Sigmoid colon (tissue), 7 donors: Measurements from ENCODE around the gene TOM1. TPM values are rescaled to one million over a fixed set of nuclear protein-coding genes. Genes with fewer than 3 reads are reported as not detected.

Experiments used
- DNase-seq: peaks from one replicate; pipeline ENCODE4 v3.0.0-alpha.2; 2019
- H3K27ac ChIP-seq, 4 donors: fragments of 200-600 bp; sonication (generic); one replicate each; pipeline ENCODE4 v1.5.1; 2016 to 2019; ENCODE audit warnings: mild to moderate bottlenecking in 1 of 4
- H3K27me3 ChIP-seq, 3 donors: fragments of 200-600 bp; sonication (generic); one replicate each; pipeline ENCODE4 v1.5.1; 2019; ENCODE audit warnings: mild to moderate bottlenecking in 1 of 3
- H3K36me3 ChIP-seq, 4 donors: fragments of 200-600 bp; sonication (generic); one replicate each; pipeline ENCODE4 v1.5.1; 2016 to 2019
- H3K4me1 ChIP-seq, 4 donors: fragments of 200-600 bp; sonication (generic); one replicate each; pipeline ENCODE4 v1.5.1; 2017 to 2019
- H3K4me3 ChIP-seq, 4 donors: fragments of 200-600 bp; sonication (generic); one replicate each; pipeline ENCODE4 v1.5.1; 2017 to 2019; ENCODE audit warnings: mild to moderate bottlenecking in 2 of 4, moderate library complexity in 1 of 4
- H3K9me3 ChIP-seq, 4 donors: fragments of 200-600 bp in 3 of 4; sonication (generic) in 3 of 4; one replicate each; pipeline versions ENCODE4 v1.5.1 to v1.6.1; 2013 to 2019
- EP300 ChIP-seq, 4 donors: sonication (generic); formaldehyde crosslinking; IDR thresholded peaks; one replicate each; pipeline ENCODE4 v1.6.1; 2017; ENCODE audit warnings: antibody characterized with exemption in 4 of 4
- POLR2A ChIP-seq, 2 donors: fragments of 450-650 bp; IDR thresholded peaks; one replicate each; pipeline ENCODE4 v1.6.1; 2016; ENCODE audit warnings: antibody characterized with exemption in 2 of 2, mild to moderate bottlenecking in 2 of 2, moderate library complexity in 2 of 2
- POLR2AphosphoS5 ChIP-seq, 4 donors: sonication (generic); formaldehyde crosslinking; IDR thresholded peaks; one replicate each; pipeline ENCODE4 v1.6.1; 2017; ENCODE audit warnings: antibody characterized with exemption in 4 of 4
- WGBS, 2 donors: extraction: QIAGEN DNeasy Blood & Tissue Kit; methylation state at CpG; one replicate each; pipeline ENCODE4 v1.1.7; 2013; 5-methylcytosine and 5-hydroxymethylcytosine counted together
- intact Hi-C: fragments of 100-400 bp; cut with DNase I; formaldehyde crosslinking; loops from one replicate; pipeline ENCODE4 v1.15.1; 2023
- polyA plus RNA-seq, 3 donors: library from polyadenylated mRNA; stranded (reverse); fragments of 200-250 nt; gene quantifications; one replicate each; pipeline ENCODE4 v1.2.3, GENCODE V29; 2013
- total RNA-seq, 4 donors: library from RNA; depleted of rRNA; stranded (reverse); fragments of >200 nt; gene quantifications; one replicate each; pipeline ENCODE4 v1.1.0, GENCODE V29; 2016
- TF ChIP-seq, protein P1 (sequence below), 4 experiments: fragments of 450-650 bp in 3 of 4; fragments of 200-600 bp in 1 of 4; IDR thresholded peaks; one replicate each; pipeline ENCODE4 v1.5.1; 2016 to 2019; ENCODE audit warnings: antibody characterized with exemption in 4 of 4, mild to moderate bottlenecking in 3 of 4, moderate library complexity in 2 of 4
- donor health status: healthy with polysubstance abuse.
- donor health status: Bipolar disorder and iron deficiency.
- donor health status: healthy.

TOM1 gene
- total and polyA plus RNA-seq, 7 donors, result 32.5 to 66.5 (median 50.8) TPM

DNA sequence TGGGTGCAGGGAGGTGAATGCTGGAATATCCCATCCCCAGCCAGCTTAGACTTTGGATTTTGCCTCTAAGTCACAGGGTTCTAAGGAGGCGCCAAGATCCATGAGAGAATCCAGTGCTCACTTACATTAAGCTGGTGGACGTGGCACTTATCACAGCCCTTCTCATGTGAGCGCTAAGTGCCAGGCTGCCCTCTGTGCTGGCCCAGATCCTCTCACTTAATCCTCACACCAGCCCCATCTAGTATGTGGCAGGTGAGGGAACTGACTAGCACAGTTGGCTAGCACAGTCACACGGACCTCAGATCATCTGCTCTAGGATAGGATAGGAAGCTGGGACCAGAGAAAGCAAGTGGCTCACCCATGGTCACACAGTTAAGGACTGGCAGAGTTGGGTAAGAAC, 84.8 kb downstream of the TOM1 start:
- Histone ChIP-seq H3K36me3 (peaks cover 0 to 16% (median 10%) of the 10 kb centered on the region in 4 donors), H3K4me1 (peaks cover 0 to 17% (median 15%) of the 10 kb centered on the region in 4 donors), H3K27ac (no peak overlapping the region), H3K4me3 (no peak overlapping the region), H3K9me3 (no peaks in the 10 kb centered on the region), H3K27me3 (no peaks in the 10 kb centered on the region)
- 74 to 85% methylated on average over 4 of the region's 4 CpGs for WGBS, 2 donors
- TF ChIP-seq POLR2A (IDR thresholded peaks at IDR 0.05), result no peak
- TF ChIP-seq POLR2AphosphoS5 (IDR thresholded peaks at IDR 0.05), result no peak
- no peak for TF ChIP-seq EP300 (IDR thresholded peaks at IDR 0.05)
- TF ChIP-seq, protein P1, sequence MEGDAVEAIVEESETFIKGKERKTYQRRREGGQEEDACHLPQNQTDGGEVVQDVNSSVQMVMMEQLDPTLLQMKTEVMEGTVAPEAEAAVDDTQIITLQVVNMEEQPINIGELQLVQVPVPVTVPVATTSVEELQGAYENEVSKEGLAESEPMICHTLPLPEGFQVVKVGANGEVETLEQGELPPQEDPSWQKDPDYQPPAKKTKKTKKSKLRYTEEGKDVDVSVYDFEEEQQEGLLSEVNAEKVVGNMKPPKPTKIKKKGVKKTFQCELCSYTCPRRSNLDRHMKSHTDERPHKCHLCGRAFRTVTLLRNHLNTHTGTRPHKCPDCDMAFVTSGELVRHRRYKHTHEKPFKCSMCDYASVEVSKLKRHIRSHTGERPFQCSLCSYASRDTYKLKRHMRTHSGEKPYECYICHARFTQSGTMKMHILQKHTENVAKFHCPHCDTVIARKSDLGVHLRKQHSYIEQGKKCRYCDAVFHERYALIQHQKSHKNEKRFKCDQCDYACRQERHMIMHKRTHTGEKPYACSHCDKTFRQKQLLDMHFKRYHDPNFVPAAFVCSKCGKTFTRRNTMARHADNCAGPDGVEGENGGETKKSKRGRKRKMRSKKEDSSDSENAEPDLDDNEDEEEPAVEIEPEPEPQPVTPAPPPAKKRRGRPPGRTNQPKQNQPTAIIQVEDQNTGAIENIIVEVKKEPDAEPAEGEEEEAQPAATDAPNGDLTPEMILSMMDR (IDR thresholded peaks at IDR 0.05), result no peak
- intact Hi-C loops, result no loop called here
- DNase-seq, result no peak

DNA sequence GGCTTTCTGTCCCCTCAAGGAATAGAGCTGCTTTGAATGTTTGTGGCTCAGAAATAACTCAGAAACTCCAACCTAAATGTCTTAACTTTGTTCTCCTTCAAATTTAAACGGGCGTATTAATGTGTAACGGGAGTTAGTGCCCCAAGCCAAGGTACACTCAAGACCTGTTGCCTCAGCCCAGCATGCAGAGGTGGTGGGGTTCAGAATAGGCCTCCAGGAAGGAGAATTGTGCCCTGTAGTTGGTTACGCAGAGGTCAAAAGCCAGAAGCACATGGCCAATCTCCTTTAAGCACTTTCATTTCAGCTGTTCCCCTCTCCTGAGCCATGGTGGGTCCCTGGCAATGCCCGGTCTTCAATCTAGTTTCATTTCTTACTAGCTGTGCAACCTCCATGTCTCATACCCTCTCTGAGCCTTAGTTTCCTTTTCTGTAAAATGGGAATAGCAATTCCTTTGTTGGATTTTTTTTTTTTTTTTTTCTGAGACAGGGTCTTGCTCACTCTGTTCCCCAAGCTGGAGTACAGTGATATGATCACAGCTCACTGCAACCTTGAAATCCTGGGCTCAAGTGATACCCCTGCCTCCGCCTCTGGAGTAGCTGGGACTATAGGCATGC, 85.4 kb downstream of the TOM1 start:
- Histone ChIP-seq H3K4me1 (peaks cover 0 to 16% (median 15%) of the 10 kb centered on the region in 4 donors), H3K4me3 (no peak overlapping the region), H3K9me3 (no peaks in the 10 kb centered on the region), H3K27me3 (no peaks in the 10 kb centered on the region), H3K36me3 (peaks cover 0 to 22% (median 10%) of the 10 kb centered on the region in 4 donors), H3K27ac (no peak overlapping the region)
- 69 to 75% methylated on average over 6 of the region's 6 CpGs for WGBS, 2 donors
- TF ChIP-seq EP300 (IDR thresholded peaks at IDR 0.05) (no peak), POLR2AphosphoS5 (IDR thresholded peaks at IDR 0.05) (no peak), POLR2A (IDR thresholded peaks at IDR 0.05) (no peak)
- TF ChIP-seq, protein P1 (IDR thresholded peaks at IDR 0.05), result no peak
- intact Hi-C loops, result no loop called here
- DNase-seq, result no peak

DNA sequence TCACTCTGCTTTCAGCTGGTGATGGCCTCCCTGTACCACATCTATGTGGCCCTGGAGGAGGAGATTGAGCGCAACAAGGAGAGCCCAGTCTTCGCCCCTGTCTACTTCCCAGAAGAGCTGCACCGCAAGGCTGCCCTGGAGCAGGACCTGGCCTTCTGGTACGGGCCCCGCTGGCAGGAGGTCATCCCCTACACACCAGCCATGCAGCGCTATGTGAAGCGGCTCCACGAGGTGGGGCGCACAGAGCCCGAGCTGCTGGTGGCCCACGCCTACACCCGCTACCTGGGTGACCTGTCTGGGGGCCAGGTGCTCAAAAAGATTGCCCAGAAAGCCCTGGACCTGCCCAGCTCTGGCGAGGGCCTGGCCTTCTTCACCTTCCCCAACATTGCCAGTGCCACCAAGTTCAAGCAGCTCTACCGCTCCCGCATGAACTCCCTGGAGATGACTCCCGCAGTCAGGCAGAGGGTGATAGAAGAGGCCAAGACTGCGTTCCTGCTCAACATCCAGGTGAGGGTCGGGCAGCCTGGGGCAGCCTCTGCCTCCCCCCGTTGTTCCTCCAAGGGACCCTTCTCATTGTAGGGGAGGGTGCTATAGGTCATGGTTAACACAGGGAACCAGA, 87.1 kb downstream of the TOM1 start:
- no peak overlapping the region for H3K27ac ChIP-seq
- peaks cover 0 to 4% (median under 1%) of the 10 kb centered on the region in 4 donors for H3K4me1 ChIP-seq
- WGBS, 2 donors, result 93 to 96% methylated on average over 19 of the region's 19 CpGs
- no peak for DNase-seq
- H3K9me3 ChIP-seq, result no peaks in the 10 kb centered on the region
- H3K27me3 ChIP-seq, result no peaks in the 10 kb centered on the region
- TF ChIP-seq, protein P1 (IDR thresholded peaks at IDR 0.05), result no peak
- TF ChIP-seq POLR2A (IDR thresholded peaks at IDR 0.05) (no peak), POLR2AphosphoS5 (IDR thresholded peaks at IDR 0.05) (no peak), EP300 (IDR thresholded peaks at IDR 0.05) (no peak)
- H3K4me3 ChIP-seq, result no peak overlapping the region
- peaks cover 0 to 28% (median 10%) of the 10 kb centered on the region in 4 donors for H3K36me3 ChIP-seq
- intact Hi-C loops, result no loop called here

DNA sequence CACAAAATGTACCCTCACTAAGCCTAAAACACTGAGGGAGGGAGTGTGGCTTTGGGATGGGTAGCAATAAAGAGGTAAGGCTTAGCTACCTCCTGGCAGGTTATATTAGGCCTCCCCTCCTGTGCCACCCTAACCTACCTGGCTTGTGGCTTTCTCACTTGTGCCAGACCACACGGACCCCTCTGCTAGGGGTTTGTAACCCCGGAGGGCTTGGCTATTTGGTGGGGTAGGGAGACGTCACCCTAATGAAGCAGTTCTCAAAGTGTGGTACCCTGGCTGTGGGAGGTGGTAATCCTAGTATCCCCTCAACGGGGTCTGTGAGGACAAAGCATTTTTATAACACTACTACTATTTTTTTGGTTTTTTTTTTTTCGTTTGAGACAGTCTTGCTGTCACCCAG, 91.2 kb downstream of the TOM1 start:
- TF ChIP-seq POLR2AphosphoS5 (IDR thresholded peaks at IDR 0.05), result no peak
- no peak overlapping the region for H3K4me3 ChIP-seq
- H3K9me3 ChIP-seq, result no peaks in the 10 kb centered on the region
- H3K27ac ChIP-seq, result no peak overlapping the region
- peaks cover 0 to 44% (median 10%) of the 10 kb centered on the region in 4 donors for H3K36me3 ChIP-seq
- intact Hi-C loops, result no loop called here
- WGBS, 2 donors, result 88 to 93% methylated on average over 5 of the region's 5 CpGs
- no peaks in the 10 kb centered on the region for H3K4me1 ChIP-seq
- H3K27me3 ChIP-seq, result no peaks in the 10 kb centered on the region
- DNase-seq, result no peak

DNA sequence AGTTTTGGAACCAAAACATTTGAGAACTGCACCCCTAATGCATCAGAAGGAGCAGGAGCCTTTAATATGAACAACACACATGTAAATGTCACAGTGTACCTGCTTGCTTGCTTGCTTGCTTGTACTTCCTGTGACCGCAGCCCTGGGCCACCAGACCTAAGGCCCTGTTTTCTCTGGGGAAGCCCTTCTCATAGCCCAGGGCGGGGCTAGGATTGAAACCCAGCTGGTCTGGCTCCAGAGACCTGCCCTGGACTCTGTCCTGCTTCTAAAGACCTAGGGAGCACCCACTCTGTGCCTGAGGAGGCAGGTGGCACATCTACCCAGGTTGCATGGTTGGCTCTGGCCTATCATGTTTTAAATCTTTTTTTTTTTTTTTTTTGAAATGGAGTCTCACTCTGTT, 92.7 kb downstream of the TOM1 start:
- WGBS, 2 donors, result 22 to 54% methylated on average over 2 of the region's 2 CpGs
- no peak for DNase-seq
- no peak for TF ChIP-seq POLR2AphosphoS5 (IDR thresholded peaks at IDR 0.05)
- TF ChIP-seq, protein P1 (IDR thresholded peaks at IDR 0.05), result no peak
- TF ChIP-seq EP300 (IDR thresholded peaks at IDR 0.05), result no peak
- TF ChIP-seq POLR2A (IDR thresholded peaks at IDR 0.05), result no peak
- Histone ChIP-seq H3K36me3 (peaks cover 0 to 34% (median 2%) of the 10 kb centered on the region in 4 donors), H3K9me3 (no peaks in the 10 kb centered on the region), H3K27me3 (no peaks in the 10 kb centered on the region), H3K4me1 (no peaks in the 10 kb centered on the region), H3K27ac (no peak overlapping the region), H3K4me3 (no peak overlapping the region)
- intact Hi-C loops, result no loop called here
